HG02938 (cell line): ENCODE data around the gene EPB41L5.
"Not testable (repeated sequence)": the region's sequence is repeated elsewhere in the genome, so short reads cannot be mapped to it uniquely, and the experiment has no call there.

ENCODE experiments used
- ATAC-seq: cut with Tn5 transposase; IDR thresholded peaks from one replicate; pipeline ENCODE4 v1.9.1; 2021; ENCODE audit warnings: mild to moderate bottlenecking, moderate library complexity; ENCODE audit not compliant: unreplicated experiment

The EPB41L5 gene

DNA sequence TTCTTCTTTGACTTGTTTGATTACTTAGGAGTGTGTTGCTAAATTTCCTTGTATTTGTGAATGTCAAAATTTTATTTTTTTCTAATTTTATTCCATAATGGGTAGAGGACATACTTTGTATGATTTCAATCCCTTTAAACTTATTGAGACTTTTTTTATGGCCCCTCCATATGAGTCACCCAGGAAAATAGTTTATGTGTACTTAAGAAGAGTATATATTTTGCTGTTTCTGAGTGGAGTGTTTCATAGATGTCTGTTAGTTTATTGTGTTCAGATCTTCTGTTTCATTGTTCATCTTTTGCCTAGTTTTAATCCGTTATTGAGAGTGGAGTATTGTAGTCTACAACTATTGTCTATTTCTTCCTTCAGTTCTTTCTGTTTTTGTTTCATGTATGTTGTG, 81.9 kb downstream of the EPB41L5 start:
- ATAC-seq, result no peak

DNA sequence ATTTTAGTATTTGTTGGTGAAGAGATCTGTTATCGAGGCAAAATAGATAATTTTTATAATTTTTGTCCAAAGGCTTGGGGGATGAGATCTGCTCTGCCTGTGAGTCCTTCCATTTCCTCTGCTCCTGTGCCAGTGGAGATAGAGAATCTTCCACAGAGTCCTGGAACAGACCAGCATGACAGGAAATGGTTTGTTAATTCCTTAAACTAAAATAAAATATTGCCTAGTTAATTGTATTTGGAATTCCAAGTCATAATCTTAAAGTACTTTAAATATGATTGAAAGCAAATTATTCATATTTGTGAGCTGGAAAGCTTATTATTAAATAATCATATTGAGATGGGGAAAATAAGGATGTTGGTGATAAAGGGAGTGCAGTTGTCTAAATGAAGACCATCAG, 87.8 kb downstream of the EPB41L5 start:
- ATAC-seq, result no peak

DNA sequence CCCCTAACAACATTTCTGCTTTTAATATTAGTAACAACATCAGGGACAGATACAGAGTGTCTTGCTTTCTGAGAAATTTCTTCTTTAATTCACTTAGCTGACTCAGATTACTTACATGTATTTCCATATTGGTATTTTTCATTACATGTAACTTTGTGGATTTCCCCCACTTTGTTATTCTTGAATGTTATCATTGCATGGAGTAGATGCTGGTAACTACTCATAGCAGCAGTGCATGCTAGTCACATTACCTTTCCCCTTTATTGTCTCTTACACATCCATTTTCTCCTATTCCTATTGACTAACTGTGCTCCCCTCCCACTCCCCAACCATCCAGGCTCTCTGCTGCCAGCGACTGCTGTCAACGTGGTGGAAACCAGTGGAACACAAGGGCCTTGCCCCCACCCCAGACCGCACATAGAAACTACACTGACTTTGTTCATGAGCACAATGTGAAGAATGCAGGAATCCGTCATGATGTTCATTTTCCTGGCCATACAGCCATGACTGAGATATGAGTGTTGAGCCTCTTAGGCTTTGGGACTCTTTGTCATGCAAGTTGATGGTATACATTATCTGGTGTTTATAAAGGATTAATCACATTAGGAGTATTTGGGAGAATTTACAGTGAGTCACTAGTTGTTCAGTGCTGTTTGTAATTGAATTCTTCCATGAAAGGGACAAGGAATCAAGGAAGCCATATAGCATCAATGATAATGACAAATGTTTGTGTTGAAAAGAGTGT, 91.0 kb downstream of the EPB41L5 start:
- ATAC-seq, result no peak

DNA sequence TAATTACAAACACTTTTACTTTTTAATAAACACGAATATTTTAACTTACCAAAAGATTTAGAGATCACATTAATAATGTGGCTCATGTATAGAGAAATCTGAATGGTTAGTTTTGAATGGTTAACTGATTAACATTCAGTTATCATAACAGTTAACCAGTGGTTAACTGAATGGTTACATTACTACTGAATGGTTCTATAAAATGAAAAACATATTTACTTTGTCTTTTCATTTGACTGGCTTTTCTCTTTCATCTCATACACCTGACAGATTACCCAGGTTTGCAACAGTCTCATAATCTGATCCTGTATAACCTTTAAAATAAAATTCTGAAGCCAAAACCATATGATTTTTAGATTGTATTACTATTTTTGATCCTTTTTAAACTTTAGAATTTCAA, 91.9 kb downstream of the EPB41L5 start:
- ATAC-seq, result no peak

DNA sequence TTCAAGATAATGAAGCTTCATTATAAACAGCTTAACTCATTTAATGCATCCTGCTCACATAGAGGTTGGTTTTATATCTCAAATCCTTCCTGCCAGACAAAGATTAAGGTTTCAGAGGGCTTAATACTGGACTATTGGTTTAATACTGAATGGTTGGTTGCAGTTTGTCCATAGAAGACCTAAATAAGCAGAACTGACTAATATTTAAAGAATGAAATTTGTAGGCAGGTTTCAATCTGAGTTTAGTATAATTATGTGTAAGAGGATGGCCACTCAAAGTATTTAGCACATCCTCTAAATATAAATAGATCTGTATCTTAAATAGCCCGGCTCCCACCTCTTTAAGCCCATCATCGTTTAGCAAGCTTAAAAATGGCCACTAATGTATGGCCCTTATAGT, 92.5 kb downstream of the EPB41L5 start:
- peak; percentile 80 for ATAC-seq

DNA sequence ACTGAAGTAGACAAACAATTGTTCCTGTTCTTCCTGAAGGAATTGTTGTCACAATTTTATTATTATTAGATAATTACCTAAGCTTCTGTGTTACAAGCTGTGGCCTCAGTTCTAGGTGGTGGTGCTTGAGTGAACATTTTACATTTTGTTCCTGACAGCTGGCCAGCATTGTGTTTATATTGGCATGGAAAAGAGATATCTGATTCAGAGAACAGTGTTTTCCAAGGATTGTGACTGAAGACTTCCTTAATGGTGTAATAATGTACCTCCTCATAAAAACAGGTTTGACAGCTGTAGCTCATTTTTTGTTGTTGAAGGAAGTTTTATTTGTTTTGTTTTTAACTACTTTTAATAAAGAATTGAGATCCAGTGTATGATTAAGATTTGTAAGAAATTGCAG, 95.2 kb downstream of the EPB41L5 start:
- no peak for ATAC-seq

DNA sequence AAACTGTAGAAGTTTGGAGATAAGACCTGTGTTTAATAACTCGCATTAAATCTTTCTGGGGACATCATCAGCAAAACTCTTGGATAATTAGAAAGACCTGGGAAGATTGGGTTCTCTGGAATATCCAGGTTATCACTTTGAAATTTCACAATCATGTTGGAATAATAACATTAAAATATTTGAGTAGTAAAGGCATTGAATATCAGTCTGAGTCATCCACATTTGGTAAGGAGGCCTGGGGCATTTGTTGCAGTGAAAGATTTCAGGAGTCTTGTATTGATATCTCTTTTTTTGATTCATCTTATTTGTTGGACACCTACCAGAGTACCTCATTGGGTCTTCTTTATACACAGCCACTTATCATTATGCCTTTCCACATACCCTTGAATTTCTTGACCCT, 95.9 kb downstream of the EPB41L5 start:
- ATAC-seq, result no peak

DNA sequence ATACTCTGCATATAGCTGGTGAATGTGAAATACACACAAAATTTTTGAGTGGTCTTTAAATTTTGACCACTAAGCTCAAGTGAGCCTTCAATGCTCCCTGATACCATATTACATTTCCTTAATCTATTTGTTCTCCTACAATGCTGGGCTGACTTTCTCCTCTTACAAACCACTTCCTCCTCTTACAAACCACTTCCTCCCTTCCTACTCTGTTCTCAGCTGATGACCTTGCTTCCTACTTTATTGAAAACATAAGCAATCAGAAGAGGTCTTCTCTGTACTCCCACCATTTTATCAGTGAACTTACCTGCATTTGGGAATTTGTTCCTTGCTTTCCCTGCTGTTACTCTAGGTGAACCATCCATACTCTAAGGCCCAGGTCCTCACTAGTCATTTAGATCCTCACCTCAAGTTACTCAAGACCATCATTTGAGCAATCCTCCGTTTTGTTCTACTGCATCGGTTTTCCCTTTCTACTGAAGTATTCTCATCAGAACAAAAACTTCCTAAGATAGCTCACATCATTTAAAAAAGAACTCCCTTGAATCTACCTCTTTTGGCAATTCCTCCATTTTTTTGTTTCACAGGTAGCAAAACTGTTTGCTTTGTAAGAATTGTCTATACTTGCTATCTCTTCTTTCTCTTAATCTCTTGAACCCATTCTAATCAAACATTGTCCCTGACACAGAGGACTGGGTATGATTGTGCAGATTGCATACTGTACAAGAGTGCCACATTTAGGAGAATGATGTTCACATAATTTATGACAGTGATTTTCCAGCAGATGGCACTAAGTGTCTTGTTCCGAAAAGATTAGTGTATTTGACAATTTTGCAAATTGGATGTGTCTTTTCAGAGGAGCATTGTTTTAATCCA, 96.5 kb downstream of the EPB41L5 start:
- ATAC-seq, result no peak

DNA sequence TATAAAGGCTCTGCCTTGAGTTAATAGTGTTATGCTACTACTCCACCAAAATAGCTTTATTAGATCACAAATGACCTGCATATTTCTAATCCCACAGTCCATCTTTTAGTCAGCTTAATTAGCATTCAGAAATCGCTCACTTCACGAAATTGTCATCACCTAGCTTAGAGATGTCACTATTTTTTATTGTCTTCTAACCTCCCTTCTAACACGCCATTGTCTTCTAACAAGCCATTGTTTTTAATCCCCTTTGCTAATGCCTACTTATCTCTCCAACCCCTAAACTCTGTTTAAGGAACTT, 97.1 kb downstream of the EPB41L5 start:
- ATAC-seq, result no peak

DNA sequence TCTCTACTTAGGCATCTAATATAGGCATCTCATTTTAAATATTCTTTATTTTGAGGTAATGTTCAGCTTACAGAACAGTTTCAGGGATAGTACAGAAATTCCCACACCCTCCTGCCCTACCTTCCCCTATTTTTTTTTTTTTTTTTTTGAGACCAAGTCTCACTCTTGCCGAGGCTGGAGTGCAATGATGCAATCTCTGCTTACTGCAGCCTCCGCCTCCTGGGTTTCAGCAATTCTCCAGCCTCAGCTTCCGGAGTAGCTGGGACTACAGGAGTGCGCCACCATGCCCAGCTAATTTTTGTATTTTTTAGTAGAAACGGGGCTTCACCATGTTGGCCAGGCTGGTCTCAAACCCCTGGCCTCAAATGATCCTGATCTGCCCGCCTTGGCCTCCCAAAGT, 97.6 kb downstream of the EPB41L5 start:
- ATAC-seq, result no peak

DNA sequence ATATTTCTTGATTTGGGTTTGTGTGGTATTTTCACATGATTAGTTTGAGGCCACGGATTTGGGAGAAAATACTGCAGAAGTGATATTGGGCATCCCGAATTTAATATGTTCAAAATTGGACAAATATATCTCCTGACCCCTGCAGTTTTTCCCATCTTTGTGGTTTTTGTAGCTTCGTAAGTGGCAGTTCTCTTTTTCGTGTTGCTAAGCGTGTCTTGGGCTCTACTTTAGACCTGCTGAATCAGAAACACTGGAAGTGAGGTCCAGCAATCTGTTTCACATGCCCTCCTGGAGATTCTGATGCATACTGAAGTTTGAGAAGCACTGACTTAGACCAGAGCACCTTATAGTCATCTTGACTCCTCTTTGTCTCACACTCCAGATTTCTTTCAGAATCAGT, 98.3 kb downstream of the EPB41L5 start:
- no peak for ATAC-seq

DNA sequence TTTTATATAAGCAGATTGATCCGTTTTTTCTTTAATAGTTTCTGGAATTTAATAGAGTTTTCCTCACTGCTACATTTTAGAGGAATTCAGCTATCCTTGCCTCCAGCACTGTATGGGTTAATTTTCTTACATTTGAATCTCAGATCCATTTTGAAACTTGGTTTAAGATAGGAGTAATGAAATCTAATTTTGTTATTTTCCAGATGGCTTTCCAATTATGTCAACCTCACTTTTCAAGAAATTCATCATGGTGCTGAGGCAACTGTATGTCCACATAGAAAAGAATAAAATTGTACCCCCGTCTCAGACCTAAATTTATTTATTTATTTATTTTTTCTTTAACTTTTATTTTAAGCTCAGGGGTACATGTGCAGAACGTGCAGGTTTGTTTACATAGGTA, 105.1 kb downstream of the EPB41L5 start:
- ATAC-seq, result no peak

DNA sequence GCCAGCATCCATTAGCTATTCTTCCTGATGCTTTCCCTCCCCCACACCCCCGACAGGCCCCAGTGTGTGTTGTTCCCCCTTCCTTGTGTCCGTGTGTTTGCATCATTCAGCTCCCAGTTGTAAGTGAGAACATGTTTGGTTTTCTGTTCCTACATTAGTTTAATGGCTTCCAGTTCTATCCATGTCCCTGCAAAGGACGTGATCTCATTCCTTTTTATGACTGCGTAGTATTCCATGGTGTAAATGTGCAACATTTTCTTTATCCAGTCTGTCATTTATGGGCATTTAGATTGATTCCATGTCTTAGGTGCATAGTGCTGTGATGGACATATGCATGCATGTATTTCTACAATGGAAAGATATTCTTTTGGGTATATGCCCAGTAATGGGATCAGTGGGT, 105.6 kb downstream of the EPB41L5 start:
- ATAC-seq, result no peak

DNA sequence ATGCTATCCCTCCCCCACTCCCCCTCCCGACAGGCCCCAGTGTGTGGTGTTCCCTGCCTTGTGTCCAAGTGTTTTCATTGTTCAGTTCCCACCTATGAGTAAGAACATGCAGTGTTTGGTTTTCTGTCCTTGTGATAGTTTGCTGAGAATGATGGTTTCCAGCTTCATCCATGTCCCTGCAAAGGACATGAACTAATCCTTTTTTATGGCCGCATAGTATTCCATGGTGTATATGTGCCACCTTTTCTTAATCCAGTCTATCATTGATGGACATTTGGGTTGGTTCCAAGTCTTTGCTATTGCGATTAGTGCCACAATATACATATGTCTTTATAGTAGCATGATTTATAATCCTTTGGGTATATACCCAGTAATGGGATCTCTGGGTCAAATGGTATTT, 108.5 kb downstream of the EPB41L5 start:
- not testable (repeated sequence) for ATAC-seq

DNA sequence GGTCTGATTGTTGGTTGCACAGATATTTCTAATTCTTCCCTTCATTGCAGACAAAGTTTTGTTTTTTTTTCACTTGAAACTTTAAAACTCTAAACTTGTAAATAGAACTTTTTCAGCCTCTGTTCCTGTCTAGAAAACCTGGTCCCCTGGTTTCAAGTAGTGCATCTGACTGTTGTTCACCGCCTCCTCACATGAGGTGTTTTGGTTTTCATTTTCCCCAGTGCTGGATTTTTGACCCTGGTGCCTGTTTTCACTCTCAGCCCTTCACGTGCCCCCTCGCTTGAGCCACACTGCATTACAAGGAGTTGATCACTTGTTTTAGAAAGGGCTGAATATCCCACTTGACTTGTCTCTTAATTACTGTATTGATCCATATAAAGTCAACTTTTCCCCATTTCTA, 110.2 kb downstream of the EPB41L5 start:
- no peak for ATAC-seq

DNA sequence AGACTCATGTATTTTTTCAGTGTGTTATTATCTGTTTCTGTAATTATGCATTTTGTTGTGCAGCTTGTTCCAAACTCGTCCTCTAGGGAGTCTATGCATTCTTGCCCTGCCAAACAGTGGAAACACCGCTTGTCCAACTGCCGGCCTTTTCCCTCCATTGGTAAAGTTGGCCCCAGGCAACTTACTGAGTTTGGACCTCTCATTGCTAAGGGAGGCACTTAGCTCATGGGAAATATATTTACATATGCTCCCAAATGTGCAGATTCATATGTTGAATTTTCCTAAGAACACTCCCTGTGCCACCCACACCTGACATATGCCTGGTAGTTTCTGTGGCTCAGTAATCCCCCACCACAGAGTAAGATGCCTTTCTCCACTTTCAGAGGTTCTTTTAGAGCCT, 112.3 kb downstream of the EPB41L5 start:
- ATAC-seq, result no peak

DNA sequence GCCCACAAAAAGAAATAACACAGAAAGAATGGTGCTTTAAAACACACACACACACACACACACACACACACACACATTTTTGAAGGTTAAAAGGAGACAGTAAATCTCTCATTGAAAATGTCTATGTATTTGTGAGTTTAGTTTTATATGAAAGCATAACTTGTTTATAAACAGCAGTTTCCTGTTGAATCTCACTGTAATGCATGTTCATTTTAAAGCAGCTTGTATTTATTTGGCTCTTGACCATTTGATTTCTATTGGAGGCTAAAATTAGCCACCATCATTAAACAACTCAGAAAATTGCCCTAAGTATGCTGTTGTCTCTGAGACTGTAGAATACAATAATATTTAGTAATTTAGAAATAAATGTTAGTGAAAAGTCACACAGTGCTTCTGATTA, 115.3 kb downstream of the EPB41L5 start:
- ATAC-seq, result no peak

DNA sequence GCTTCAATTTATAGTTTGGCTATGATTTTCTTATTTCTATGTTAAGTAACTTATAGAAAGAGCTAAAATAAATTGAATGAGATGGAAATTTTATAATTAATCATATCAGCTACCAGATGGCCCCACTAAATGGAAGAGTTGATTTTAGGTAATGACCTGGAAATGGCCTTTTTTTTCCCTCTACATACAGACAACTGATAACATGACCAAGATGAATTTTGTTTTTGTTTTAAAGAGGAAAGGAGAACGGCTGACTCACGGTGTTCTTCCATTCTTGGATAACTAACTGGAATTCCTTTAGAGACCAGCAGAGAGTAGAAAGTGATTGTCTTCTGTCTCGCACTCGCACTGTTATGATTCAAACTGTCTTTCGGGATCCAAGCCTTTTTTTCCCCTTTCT, 119.3 kb downstream of the EPB41L5 start:
- ATAC-seq, result no peak

DNA sequence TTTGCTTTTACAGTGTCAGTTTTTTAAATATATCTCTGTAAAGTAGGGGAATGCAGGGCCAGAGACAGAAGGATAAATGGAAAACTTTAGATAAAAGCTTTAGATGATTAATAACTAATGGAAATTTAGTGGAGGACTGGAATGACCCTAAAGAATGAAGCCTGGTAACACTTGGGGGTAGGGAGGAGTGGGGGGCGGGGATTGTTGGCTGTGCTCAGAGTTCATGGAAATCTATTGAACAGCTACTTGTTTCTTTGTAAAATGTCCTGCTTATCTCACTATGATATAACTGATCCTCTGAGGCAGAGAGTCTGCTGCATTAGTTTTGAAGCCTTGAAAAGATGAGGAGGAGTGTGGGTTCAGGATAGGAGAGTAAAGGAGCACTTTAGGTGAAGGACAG, 119.8 kb downstream of the EPB41L5 start:
- no peak for ATAC-seq

DNA sequence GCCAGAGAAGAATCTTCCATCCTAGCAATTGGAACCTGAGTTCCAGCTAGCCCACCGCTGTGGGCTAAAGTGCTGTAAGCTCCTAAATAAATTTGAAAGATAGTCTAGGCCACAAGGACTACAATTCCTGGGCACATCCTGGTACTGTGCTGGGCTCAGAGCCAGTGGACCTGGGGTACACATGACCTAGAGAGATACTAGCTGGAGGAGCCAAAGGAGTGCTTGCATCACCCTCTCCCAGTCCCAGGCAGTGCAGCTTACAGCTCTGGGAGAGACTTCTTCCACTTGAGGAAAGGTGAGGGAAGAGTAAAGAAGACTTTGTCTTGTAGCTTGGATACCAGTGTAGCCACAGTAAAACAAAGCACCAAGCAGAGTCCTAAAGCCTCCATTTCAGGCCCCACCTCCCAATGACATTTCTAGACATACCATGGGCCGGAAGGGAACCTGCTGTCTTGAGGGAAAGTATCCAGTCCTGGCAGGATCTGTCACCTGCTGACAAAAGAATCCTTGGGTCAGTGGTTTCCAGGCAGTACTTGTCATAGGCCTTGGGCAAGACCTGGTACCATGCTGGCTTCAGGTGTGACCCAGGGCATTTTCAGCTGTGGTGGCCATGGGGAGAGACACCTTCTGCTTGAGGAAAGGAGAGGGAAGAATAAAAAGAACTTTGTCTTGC, 120.8 kb downstream of the EPB41L5 start:
- no peak for ATAC-seq

DNA sequence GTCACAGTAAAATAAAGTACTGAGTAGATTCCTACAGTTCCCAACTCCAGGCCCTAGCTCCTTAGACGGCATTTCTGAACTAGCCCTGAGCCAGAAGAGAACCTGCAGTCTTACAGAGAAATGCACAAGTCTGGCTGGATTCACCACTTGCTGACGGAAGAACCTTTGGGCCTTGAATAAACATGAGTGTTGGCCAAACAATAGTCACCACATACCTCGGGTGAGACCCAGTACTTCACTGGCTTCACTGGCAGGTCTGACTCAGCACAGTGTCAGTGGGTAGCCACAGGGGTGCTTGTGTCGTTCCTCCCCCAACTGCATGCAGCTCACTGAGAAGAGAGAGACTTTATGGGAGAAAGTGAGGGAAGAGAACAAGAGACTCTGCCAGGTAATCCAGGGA, 121.4 kb downstream of the EPB41L5 start:
- no peak for ATAC-seq

DNA sequence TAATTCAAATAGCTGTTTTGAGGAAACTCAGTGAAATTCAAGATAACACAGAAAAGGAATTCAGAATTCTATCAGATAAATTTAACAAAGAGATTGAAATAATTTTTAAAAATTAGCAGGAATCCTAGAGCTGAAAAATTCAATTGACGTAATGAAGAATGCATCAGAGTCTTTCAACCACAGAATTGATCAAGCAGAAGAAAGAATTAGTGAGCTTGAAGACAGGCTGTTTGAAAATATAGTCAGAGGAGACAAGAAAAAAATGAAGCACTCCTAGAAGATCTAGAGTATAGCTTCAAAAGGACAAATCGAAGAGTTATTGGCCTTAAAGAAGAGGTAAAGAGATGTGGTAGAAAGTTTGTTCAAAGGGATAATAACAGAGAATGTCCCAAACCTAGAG, 122.1 kb downstream of the EPB41L5 start:
- ATAC-seq, result not testable (repeated sequence)
